MM.1S (cell line): ENCODE measurements around the gene TAS1R1.

Experiments used
- DNase-seq: peaks from one replicate; pipeline ENCODE4 v3.0.0-alpha.2; 2015
- H2AFZ ChIP-seq: fragments of 300-600 bp; sonication (generic); 2 replicates; pipeline ENCODE4 v1.6.0; 2016; ENCODE audit warnings: antibody characterized with exemption, low read length
- H3F3A ChIP-seq: fragments of 300-600 bp; sonication (generic); 2 replicates; pipeline ENCODE4 v1.6.1; 2016; ENCODE audit warnings: mild to moderate bottlenecking, antibody characterized with exemption, low read length, moderate library complexity, mixed read lengths; ENCODE audit not compliant: insufficient read depth
- H3K27ac ChIP-seq: fragments of 300-600 bp; sonication (generic); 2 replicates; pipeline ENCODE4 v1.5.1; 2016; ENCODE audit warnings: mild to moderate bottlenecking, low read length
- H3K27me3 ChIP-seq: fragments of 300-600 bp; sonication (generic); replicated peaks from 2 replicates; pipeline ENCODE4 v1.6.0; 2016; ENCODE audit warnings: low read length; ENCODE audit not compliant: insufficient read depth
- H3K36me3 ChIP-seq: fragments of 300-600 bp; sonication (generic); replicated peaks from 2 replicates; pipeline ENCODE4 v1.6.1; 2016; ENCODE audit warnings: mild to moderate bottlenecking, low read length, mixed read lengths; ENCODE audit not compliant: insufficient read depth
- H3K4me1 ChIP-seq: fragments of 300-600 bp; sonication (generic); 2 replicates; pipeline ENCODE4 v1.6.1; 2016; ENCODE audit warnings: low read length, mixed read lengths
- H3K4me2 ChIP-seq: fragments of 300-600 bp; sonication (generic); 2 replicates; pipeline ENCODE4 v1.6.0; 2016; ENCODE audit warnings: low read depth, low read length
- H3K4me3 ChIP-seq: fragments of 300-600 bp; sonication (generic); 2 replicates; pipeline ENCODE4 v1.5.1; 2016; ENCODE audit warnings: low read length, mixed read lengths
- H3K79me2 ChIP-seq: fragments of 300-600 bp; sonication (generic); 2 replicates; pipeline ENCODE4 v1.6.1; 2016; ENCODE audit warnings: mixed run types, low read length, mixed read lengths
- H3K9ac ChIP-seq: fragments of 300-600 bp; sonication (generic); 2 replicates; pipeline ENCODE4 v1.6.1; 2016; ENCODE audit warnings: low read length, mixed read lengths
- H3K9me2 ChIP-seq: fragments of 300-600 bp; sonication (generic); replicated peaks from 2 replicates; pipeline ENCODE4 v1.6.1; 2016; ENCODE audit warnings: mild to moderate bottlenecking, low read length, mixed read lengths; ENCODE audit not compliant: insufficient read depth
- H3K9me3 ChIP-seq: fragments of 300-600 bp; sonication (generic); replicated peaks from 2 replicates; pipeline ENCODE4 v1.6.1; 2016; ENCODE audit warnings: mild to moderate bottlenecking, low read length, mixed read lengths; ENCODE audit not compliant: insufficient read depth
- H4K20me1 ChIP-seq: fragments of 300-600 bp; sonication (generic); 2 replicates; pipeline ENCODE4 v1.6.1; 2016; ENCODE audit warnings: mild to moderate bottlenecking, low read length, moderate library complexity, mixed read lengths; ENCODE audit not compliant: insufficient read depth
- EZH2 ChIP-seq: fragments of 300-600 bp; sonication (generic); optimal IDR thresholded peaks from 2 replicates; pipeline ENCODE3; 2017; ENCODE audit warnings: low read depth, mild to moderate bottlenecking, antibody characterized with exemption, low read length, mixed read lengths
- EZH2phosphoT487 ChIP-seq: fragments of 300-600 bp; sonication (generic); IDR thresholded peaks from 2 replicates; pipeline ENCODE4 v1.6.1; 2018; ENCODE audit warnings: antibody characterized with exemption, low read length
- TF ChIP-seq, protein P1 (sequence below): fragments of 300-600 bp; sonication (generic); IDR thresholded peaks from 2 replicates; pipeline ENCODE4 v1.5.1; 2016; ENCODE audit warnings: antibody characterized with exemption, low read length, mixed read lengths

TAS1R1 gene

DNA sequence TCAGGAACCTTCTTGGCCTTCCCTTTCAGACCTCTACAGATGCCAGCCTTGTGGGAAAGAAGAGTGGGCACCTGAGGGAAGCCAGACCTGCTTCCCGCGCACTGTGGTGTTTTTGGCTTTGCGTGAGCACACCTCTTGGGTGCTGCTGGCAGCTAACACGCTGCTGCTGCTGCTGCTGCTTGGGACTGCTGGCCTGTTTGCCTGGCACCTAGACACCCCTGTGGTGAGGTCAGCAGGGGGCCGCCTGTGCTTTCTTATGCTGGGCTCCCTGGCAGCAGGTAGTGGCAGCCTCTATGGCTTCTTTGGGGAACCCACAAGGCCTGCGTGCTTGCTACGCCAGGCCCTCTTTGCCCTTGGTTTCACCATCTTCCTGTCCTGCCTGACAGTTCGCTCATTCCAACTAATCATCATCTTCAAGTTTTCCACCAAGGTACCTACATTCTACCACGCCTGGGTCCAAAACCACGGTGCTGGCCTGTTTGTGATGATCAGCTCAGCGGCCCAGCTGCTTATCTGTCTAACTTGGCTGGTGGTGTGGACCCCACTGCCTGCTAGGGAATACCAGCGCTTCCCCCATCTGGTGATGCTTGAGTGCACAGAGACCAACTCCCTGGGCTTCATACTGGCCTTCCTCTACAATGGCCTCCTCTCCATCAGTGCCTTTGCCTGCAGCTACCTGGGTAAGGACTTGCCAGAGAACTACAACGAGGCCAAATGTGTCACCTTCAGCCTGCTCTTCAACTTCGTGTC lies 23.7 kb downstream of the TAS1R1 start:
- Histone ChIP-seq H4K20me1 (no peaks in the 10 kb centered on the region), H3K9me2 (no peaks in the 10 kb centered on the region), H3K9ac (no peak overlapping the region), H2AFZ (peak overlapping the region; percentile 83), H3K9me3 (no peaks in the 10 kb centered on the region), H3F3A (no peaks in the 10 kb centered on the region), H3K4me3 (no peak overlapping the region), H3K27me3 (no peaks in the 10 kb centered on the region; the same call in 1 of the 2 replicates), H3K4me2 (peak overlapping the region; percentile 87; the same call in 1 of the 2 replicates), H3K36me3 (no peaks in the 10 kb centered on the region), H3K4me1 (peaks cover 14% of the 10 kb centered on the region), H3K27ac (no peak overlapping the region), H3K79me2 (peaks cover 21% of the 10 kb centered on the region)
- no peak for DNase-seq
- TF ChIP-seq EZH2 (no peak), EZH2phosphoT487 (no peak)
- TF ChIP-seq, protein P1, sequence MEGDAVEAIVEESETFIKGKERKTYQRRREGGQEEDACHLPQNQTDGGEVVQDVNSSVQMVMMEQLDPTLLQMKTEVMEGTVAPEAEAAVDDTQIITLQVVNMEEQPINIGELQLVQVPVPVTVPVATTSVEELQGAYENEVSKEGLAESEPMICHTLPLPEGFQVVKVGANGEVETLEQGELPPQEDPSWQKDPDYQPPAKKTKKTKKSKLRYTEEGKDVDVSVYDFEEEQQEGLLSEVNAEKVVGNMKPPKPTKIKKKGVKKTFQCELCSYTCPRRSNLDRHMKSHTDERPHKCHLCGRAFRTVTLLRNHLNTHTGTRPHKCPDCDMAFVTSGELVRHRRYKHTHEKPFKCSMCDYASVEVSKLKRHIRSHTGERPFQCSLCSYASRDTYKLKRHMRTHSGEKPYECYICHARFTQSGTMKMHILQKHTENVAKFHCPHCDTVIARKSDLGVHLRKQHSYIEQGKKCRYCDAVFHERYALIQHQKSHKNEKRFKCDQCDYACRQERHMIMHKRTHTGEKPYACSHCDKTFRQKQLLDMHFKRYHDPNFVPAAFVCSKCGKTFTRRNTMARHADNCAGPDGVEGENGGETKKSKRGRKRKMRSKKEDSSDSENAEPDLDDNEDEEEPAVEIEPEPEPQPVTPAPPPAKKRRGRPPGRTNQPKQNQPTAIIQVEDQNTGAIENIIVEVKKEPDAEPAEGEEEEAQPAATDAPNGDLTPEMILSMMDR, result no peak

DNA sequence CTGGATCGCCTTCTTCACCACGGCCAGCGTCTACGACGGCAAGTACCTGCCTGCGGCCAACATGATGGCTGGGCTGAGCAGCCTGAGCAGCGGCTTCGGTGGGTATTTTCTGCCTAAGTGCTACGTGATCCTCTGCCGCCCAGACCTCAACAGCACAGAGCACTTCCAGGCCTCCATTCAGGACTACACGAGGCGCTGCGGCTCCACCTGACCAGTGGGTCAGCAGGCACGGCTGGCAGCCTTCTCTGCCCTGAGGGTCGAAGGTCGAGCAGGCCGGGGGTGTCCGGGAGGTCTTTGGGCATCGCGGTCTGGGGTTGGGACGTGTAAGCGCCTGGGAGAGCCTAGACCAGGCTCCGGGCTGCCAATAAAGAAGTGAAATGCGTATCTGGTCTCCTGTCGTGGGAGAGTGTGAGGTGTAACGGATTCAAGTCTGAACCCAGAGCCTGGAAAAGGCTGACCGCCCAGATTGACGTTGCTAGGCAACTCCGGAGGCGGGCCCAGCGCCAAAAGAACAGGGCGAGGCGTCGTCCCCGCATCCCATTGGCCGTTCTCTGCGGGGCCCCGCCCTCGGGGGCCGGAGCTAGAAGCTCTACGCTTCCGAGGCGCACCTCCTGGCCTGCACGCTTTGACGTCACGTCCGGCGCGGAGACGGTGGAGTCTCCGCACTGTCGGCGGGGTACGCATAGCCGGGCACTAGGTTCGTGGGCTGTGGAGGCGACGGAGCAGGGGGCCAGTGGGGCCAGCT lies 24.4 kb downstream of the TAS1R1 start, which contains the start of gene ZBTB48:
TSS of gene ZBTB48 (plus strand) at position 621 of the 745 bp plus-strand sequence. CDS start 616 bp downstream, outside the sequence.
- no peak for TF ChIP-seq EZH2phosphoT487
- no peak for TF ChIP-seq EZH2
- TF ChIP-seq, protein P1, result no peak
- Histone ChIP-seq H3K27ac (peak within 1 kb of the TSS; percentile 33; the same call in 1 of the 2 replicates), H3K4me3 (peak within 1 kb of the TSS; percentile 70)

DNA sequence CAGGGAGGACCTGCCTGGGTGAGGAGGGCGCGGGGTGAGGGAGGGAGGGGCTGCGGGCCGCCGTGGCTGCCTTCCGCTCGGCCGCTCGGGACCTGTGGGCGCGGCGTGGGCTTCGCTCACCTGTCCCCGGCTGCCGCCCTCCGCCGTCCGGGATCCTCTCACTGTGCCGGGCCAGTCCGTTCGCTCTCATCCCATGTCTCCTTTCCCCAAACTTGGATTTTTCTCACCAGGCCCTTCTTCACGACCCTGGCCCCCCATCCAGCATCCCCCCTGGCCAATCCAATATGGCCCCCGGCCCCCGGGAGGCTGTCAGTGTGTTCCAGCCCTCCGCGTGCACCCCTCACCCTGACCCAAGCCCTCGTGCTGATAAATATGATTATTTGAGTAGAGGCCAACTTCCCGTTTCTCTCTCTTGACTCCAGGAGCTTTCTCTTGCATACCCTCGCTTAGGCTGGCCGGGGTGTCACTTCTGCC lies 25.0 kb downstream of the TAS1R1 start:
- Histone ChIP-seq H3K79me2 (peaks cover 21% of the 10 kb centered on the region), H3K36me3 (no peaks in the 10 kb centered on the region), H3K27ac (peak overlapping the region; percentile 4; the same call in 1 of the 2 replicates), H3K4me2 (peak overlapping the region; percentile 93), H3K9me3 (no peaks in the 10 kb centered on the region), H3K9me2 (no peaks in the 10 kb centered on the region), H3K4me3 (peak overlapping the region; percentile 70), H2AFZ (peak overlapping the region; percentile 52), H3K4me1 (peaks cover 14% of the 10 kb centered on the region), H3K9ac (peak overlapping the region; percentile 73), H4K20me1 (no peaks in the 10 kb centered on the region), H3K27me3 (no peaks in the 10 kb centered on the region), H3F3A (no peaks in the 10 kb centered on the region)
- no peak for DNase-seq
- no peak for TF ChIP-seq EZH2phosphoT487

More for the DNA sequence above, 24.4 kb downstream of the TAS1R1 start, which contains the start of gene ZBTB48:
- Histone ChIP-seq H3K4me1 (peaks cover 14% of the 10 kb centered on the region), H3K27me3 (no peaks in the 10 kb centered on the region; the same call in 1 of the 2 replicates), H3K4me2 (peak within 1 kb of the TSS; percentile 93), H3K9me3 (no peaks in the 10 kb centered on the region), H3F3A (no peaks in the 10 kb centered on the region), H4K20me1 (no peaks in the 10 kb centered on the region), H3K79me2 (peaks cover 21% of the 10 kb centered on the region), H3K9me2 (no peaks in the 10 kb centered on the region), H3K36me3 (no peaks in the 10 kb centered on the region), H3K9ac (peak within 1 kb of the TSS; percentile 73), H2AFZ (peak within 1 kb of the TSS; percentile 83)
- DNase-seq, result peak; percentile 99
